Loucy (cell line): ENCODE measurements around the gene SETD2.

Experiments
- CTCF ChIP-seq: fragments of 200-600 bp; sonication (generic); conservative IDR thresholded peaks from 2 replicates; pipeline ENCODE4 v1.5.1; 2014; ENCODE audit warnings: mild to moderate bottlenecking, antibody characterized with exemption, low read length
- EZH2phosphoT487 ChIP-seq: fragments of 200-600 bp; IDR thresholded peaks from 2 replicates; pipeline ENCODE4 v1.6.1; 2018; ENCODE audit warnings: antibody characterized with exemption, mild to moderate bottlenecking, moderate library complexity, borderline replicate concordance

GRCh38 chr3:47113669-47114365 is 50.1 kb downstream of the SETD2 start:
- TF ChIP-seq CTCF = no peak
- no peak for TF ChIP-seq EZH2phosphoT487
